Measurements from ENCODE around the gene PDE4B. TPM values are rescaled to one million over a fixed set of nuclear protein-coding genes. Genes with fewer than 3 reads are reported as not detected.
"Not testable (repeated sequence)": the region's sequence is repeated elsewhere in the genome, so short reads cannot be mapped to it uniquely, and the experiment has no call there.

Gene PDE4B
- polyA plus RNA-seq, 3 donors = 6.2 to 12.0 (median 7.8) TPM

GRCh38 chr1:66302184-66302742 lies 509.6 kb downstream of the PDE4B start:
- DNase-seq (ENCODE audit: extremely low read depth in 1 of 11, low read depth in 9 of 11, low spot score in 4 of 11) = no peak

GRCh38 chr1:66302815-66303214 lies 510.1 kb downstream of the PDE4B start:
- DNase-seq (ENCODE audit: extremely low read depth in 1 of 11, low read depth in 9 of 11, low spot score in 4 of 11) = no peak

- DNase-seq (ENCODE audit: extremely low read depth in 1 of 11, low read depth in 9 of 11, low spot score in 4 of 11) = no peak
Measured at GRCh38 chr1:66303646-66304045, 511.0 kb downstream of the PDE4B start.

DNA sequence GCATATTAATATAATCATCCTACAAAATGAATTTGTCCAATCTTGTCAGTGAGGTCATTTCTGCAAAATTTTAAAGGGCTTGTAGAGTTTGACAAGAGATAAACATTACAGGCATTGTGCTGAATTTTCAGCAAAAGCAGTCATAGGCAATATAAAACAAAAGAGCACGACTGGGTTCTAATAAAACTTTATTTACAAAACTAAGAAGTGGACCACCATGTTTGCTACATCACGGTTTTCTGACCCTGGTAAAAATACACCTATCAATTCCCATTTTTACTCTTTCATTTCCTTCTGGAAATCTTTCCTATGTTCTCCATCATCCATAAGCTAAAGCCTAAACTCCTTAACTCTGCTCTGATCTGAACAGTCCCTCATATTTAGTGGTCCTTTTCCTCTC lies 511.4 kb downstream of the PDE4B start:
- DNase-seq (ENCODE audit: extremely low read depth in 1 of 11, low read depth in 9 of 11, low spot score in 4 of 11) = no peak

- DNase-seq (ENCODE audit: extremely low read depth in 1 of 11, low read depth in 9 of 11, low spot score in 4 of 11) = no peak
Measured at GRCh38 chr1:66305927-66306326, 513.2 kb downstream of the PDE4B start.

- no peak for DNase-seq (ENCODE audit: extremely low read depth in 1 of 11, low read depth in 9 of 11, low spot score in 4 of 11)
Measured at GRCh38 chr1:66309006-66309741, 516.5 kb downstream of the PDE4B start.

DNA sequence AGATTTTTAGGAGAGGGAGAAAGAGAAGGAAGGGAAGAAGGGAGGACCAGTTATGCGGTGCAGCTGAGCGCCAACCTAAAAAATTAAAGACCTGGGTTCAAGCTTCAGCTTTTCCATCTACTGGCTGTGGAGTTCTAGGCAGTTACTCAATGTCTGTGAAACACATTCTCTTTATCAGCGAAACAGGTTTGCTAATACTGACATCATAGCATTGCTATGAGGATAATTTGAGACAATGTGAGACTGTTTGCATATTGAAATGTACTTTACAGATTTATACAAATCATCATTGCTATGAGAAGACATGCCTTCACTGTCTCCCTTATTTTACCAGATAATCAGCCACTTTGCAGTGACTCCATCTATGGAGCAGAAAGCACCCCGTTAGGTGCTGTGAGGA lies 518.4 kb downstream of the PDE4B start:
- DNase-seq (ENCODE audit: extremely low read depth in 1 of 11, low read depth in 9 of 11, low spot score in 4 of 11) = no peak

DNA sequence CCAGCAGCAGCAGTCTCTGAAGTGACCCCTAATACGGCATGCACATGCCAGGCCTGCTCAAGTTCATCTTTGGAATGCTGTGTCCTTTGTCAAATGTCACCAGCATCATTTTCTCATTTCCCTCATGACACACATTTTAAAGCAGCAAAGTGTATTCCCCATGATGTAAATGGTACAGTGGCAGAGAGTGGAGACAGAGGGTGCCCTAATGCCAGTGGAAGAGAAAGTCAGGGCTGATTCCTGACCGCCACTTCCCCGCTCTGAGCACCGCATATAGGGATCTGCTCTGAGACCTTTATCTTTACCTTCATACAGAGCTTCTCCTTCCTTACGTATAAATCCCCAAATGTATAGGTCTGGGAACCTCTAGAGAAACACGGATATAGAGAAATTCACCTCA lies 518.9 kb downstream of the PDE4B start:
- DNase-seq (ENCODE audit: extremely low read depth in 1 of 11, low read depth in 9 of 11, low spot score in 4 of 11) = no peak

- peak in 2 of 11 donors; percentile 30 to 46 for DNase-seq (ENCODE audit: extremely low read depth in 1 of 11, low read depth in 9 of 11, low spot score in 4 of 11)
Measured at GRCh38 chr1:66312271-66312990, 519.7 kb downstream of the PDE4B start.

GRCh38 chr1:66313429-66313828 lies 520.7 kb downstream of the PDE4B start:
- no peak for DNase-seq (ENCODE audit: extremely low read depth in 1 of 11, low read depth in 9 of 11, low spot score in 4 of 11)

DNA sequence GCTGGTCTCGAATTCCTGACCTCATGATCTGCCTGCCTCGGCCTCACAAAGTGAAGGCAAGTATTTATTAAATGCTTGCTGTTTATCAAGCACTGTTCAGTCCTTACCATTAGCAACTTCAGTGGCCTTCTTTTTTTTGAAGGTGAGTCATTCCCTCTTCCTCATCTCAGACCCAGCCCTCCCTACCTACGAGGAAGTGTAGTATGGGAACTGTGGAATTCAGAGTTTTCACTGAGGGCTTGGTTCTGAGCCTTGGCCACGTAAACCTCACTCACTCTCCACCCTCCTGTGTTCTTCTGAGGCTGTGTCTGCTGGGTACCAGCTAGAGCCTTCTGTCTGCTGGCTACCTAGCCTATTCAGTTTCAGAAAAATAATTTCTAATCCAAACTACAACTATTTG lies 523.0 kb downstream of the PDE4B start:
- no peak for DNase-seq (ENCODE audit: extremely low read depth in 1 of 11, low read depth in 9 of 11, low spot score in 4 of 11)

DNA sequence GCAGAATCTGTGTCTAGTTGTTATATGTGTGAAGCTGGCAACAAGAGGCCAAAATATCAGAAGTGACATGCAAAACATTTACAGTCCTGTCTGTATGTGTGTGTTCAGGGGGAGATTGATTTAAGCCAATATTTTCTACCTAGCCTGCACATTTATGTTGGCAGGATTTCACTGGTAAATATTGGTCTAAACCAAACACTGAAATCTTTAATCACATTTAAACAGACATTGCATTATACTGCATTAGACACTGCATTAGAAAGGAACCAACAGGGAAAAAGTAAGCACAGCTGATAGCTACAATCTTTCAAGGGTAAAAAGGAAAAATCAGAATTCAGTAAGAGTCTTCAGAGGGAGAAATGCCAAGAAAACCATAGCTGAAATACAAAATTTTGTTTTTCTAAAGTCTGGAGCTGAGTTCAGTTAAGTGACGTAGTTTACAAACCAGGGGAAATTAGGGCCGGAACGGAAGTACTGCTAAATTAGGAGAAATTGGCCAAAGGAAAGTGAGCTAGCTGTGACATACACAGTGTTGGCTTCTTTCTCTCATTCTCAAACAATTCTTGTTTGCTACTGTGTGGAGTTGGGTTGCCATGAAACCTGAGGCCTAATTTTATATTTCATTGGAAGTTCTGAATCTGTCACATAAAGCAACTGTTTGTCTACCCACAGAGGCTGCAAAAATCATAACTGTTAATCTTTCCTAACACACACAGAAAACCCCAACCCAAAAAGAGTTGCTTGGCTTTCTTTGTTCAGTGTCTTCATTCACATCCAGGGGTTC lies 524.0 kb downstream of the PDE4B start:
- DNase-seq (ENCODE audit: extremely low read depth in 1 of 11, low read depth in 9 of 11, low spot score in 4 of 11) = no peak

GRCh38 chr1:66317248-66317515 lies 524.5 kb downstream of the PDE4B start:
- no peak for DNase-seq (ENCODE audit: extremely low read depth in 1 of 11, low read depth in 9 of 11, low spot score in 4 of 11)

GRCh38 chr1:66320231-66320630 lies 527.5 kb downstream of the PDE4B start:
- no peak for DNase-seq (ENCODE audit: extremely low read depth in 1 of 11, low read depth in 9 of 11, low spot score in 4 of 11)

- DNase-seq (ENCODE audit: extremely low read depth in 1 of 11, low read depth in 9 of 11, low spot score in 4 of 11) = not testable (repeated sequence)
Measured at GRCh38 chr1:66322462-66322861, 529.8 kb downstream of the PDE4B start.

- no peak for DNase-seq (ENCODE audit: extremely low read depth in 1 of 11, low read depth in 9 of 11, low spot score in 4 of 11)
Measured at GRCh38 chr1:66323958-66324625, 531.4 kb downstream of the PDE4B start.

DNA sequence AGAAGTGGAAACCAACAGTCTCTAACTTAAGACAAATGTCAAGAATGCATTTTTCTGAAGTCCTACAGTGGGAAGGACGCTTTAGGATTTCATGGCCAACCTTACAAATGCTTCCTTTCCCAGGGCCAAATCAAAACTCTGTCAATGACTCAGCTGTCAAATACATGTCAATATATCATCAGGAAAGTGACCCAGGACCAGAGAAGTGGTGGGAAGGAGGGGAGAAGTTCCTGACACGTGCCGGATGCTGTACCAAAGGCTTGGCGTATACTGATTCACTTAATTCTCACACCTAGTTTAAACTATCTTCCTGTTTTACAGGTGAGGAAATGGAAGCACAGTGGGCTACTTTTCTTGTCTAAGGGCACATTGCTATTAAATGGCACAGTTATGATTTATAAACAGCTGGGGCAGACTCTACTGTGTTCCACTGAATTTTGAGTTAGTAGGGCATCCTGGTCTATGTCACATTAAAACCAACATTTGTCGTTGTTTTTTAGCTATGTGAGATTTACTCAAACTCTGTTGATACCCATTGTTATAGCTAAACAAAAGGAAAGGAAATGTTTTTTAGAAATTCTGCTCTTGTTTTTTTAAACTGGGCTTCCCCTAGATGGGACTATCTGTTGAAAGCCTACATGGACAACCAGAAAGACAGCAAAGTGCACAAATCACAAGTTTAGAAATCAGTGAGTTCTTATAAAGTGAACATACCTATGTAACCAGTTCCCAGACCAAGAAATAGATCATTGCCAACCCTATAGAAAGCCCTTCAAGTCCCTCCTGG lies 533.1 kb downstream of the PDE4B start:
- no peak for DNase-seq (ENCODE audit: extremely low read depth in 1 of 11, low read depth in 9 of 11, low spot score in 4 of 11)

DNA sequence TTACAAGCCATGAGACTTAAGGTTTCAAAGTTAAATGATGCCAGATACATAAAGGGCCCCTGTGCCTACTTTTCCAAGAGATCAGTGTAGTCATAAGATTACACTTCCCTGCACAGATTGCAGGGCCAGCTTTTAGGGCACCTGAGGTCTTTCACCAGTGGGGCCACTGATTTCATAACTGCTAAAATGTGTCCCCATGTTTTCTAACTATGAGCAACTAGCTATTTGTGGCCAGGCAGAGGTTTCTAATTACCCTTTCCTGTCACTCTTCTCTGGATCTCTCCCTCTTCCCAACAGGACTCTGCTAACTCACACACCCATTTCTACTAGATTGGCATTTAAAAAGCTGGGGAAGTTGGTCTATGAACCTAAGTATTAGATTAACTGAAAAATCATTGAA lies 534.2 kb downstream of the PDE4B start:
- DNase-seq (ENCODE audit: extremely low read depth in 1 of 11, low read depth in 9 of 11, low spot score in 4 of 11) = no peak

- DNase-seq (ENCODE audit: extremely low read depth in 1 of 11, low read depth in 9 of 11, low spot score in 4 of 11) = no peak
Measured at GRCh38 chr1:66327588-66327987, 534.9 kb downstream of the PDE4B start.
